ENCODE results near the gene REX1BD.

Gene REX1BD

DNA sequence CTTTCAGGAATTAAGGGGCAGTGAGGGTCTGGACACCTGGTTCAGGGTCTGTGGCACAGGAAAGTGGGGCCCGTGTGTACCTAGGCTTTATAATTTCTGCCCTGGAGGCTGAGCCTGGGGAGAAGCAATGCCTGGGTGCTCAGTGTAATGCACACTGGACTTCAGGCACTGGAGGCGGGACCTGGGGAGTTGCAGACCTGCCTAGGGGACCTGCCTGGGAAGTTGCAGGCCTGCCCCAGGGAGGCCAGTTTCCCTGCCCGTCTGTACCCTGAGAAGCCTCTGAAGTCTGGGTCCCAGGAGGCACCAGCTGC, 21.6 kb downstream of the REX1BD start:
- no peak overlapping the region for H3K27ac ChIP-seq
- no peak for TF ChIP-seq ZFX (IDR thresholded peaks at IDR 0.05; ENCODE audit: borderline replicate concordance)
- TF ChIP-seq, protein P1, sequence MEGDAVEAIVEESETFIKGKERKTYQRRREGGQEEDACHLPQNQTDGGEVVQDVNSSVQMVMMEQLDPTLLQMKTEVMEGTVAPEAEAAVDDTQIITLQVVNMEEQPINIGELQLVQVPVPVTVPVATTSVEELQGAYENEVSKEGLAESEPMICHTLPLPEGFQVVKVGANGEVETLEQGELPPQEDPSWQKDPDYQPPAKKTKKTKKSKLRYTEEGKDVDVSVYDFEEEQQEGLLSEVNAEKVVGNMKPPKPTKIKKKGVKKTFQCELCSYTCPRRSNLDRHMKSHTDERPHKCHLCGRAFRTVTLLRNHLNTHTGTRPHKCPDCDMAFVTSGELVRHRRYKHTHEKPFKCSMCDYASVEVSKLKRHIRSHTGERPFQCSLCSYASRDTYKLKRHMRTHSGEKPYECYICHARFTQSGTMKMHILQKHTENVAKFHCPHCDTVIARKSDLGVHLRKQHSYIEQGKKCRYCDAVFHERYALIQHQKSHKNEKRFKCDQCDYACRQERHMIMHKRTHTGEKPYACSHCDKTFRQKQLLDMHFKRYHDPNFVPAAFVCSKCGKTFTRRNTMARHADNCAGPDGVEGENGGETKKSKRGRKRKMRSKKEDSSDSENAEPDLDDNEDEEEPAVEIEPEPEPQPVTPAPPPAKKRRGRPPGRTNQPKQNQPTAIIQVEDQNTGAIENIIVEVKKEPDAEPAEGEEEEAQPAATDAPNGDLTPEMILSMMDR (IDR thresholded peaks at IDR 0.05) = no peak

DNA sequence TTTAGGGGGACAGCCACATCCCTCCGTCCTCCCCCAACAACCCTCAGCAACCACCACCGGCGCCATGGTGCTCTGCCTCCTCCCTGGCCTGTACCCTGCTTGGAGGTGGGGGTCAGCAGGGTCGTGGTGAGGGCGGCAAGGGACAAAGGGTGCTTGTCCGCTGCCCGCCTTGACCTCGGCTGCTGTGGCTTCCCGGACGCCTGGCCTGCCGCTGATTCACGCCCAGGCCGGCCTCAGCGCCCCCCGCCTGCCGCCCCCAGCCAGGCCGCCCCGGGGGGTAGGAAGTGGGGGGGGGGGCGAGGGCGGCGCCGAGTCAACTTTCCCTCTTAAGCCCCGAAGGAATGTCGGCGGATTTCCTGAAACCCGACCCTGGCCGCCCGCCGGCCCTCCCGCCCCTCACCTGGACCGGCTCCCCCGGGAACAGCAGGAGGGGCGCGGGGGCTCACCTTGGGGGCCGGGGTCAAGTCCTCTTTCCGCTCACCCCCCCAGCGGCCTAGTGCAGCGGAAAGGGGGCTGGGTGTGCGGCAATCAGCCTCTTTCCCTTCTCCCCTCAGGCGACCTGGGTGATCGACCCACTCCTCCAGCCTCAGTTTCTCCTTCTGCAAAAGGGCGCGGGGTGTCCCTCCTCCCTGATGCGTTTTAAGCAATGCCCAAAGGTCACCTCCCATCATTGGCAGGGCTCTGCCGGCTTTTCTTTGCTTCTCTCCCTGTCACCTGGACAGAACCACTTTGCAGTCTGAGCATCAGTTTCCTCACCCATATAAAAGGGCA, 22.1 kb downstream of the REX1BD start:
- TF ChIP-seq, protein P1 (IDR thresholded peaks at IDR 0.05) = no peak

DNA sequence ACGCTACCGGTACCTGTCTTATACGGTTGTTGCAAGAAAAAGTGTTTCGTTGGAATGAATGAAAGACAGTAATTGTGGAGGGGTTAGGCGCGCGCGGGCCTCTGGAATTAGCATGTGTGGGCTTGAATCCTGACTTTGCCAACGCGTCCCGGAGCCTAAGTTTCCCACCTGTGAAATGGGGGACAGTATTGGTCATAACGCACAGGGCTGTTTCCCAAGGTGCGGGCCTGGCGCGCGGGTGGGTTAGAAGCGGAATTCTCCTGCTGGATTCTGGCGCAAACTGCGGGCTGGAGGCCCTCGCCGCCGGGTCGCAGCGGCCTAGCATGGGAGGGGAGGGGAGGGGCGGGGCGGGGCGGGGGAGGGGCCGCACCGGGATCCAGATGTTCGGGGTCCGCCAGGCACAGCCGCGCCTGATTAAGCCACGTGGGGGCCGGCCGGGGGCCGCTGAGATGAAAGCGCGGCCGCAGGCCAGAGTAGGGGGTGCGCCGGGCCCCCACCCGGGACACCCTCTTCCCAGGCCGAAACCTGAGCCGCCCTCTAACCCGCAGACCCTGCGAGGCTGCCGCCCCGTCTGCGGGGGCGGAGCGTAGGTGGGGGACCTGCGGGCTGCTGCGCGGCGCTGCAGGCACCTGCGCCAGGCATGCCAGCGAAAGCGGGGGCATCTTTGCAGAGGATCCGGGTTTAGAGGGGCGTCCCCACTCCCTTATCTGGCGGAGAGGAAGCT, 22.9 kb downstream of the REX1BD start:
- TF ChIP-seq, protein P1 (IDR thresholded peaks at IDR 0.05) = no peak
- TF ChIP-seq ZFX (IDR thresholded peaks at IDR 0.05; ENCODE audit: borderline replicate concordance) = no peak
- H3K27ac ChIP-seq = no peak overlapping the region

More for the DNA sequence above, 22.1 kb downstream of the REX1BD start:
- H3K27ac ChIP-seq = no peak overlapping the region

DNA sequence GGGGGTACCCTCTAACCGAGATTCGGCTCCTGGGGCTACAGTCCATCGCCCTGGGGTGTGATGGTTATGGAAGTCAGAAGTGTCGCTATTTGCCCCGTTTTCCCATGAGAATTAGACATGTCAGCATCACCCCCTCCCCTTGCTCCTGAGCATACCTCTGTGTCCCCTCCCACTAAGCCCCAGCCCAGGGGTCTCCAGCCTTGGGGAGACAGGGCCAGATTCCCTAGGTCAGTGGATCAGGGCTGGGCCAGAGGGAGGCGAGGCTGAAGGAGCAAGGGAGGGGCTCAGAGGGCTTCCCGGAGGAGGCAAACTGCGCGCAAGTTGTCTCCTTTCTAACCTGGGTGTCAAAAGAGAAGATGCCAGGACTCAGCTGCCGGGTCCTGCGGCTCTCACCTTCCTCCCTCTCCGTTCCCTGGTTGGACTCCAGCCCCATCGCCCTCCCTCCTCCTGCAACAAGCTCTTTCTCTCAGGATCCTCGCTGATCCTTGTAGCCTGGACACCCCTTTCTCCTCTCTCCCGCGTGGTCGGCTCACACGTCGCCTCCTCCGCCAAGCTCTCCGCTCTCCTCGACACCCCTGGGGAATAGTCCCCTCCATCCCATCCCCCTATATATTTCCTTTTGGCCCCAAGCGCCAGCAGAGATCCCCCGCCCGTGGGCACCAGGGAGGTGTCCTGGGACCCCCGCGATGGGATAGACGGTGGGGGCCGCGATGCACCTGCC, 23.6 kb downstream of the REX1BD start:
- no peak overlapping the region for H3K27ac ChIP-seq
- TF ChIP-seq, protein P1 (IDR thresholded peaks at IDR 0.05) = no peak
- no peak for TF ChIP-seq ZFX (IDR thresholded peaks at IDR 0.05; ENCODE audit: borderline replicate concordance)

DNA sequence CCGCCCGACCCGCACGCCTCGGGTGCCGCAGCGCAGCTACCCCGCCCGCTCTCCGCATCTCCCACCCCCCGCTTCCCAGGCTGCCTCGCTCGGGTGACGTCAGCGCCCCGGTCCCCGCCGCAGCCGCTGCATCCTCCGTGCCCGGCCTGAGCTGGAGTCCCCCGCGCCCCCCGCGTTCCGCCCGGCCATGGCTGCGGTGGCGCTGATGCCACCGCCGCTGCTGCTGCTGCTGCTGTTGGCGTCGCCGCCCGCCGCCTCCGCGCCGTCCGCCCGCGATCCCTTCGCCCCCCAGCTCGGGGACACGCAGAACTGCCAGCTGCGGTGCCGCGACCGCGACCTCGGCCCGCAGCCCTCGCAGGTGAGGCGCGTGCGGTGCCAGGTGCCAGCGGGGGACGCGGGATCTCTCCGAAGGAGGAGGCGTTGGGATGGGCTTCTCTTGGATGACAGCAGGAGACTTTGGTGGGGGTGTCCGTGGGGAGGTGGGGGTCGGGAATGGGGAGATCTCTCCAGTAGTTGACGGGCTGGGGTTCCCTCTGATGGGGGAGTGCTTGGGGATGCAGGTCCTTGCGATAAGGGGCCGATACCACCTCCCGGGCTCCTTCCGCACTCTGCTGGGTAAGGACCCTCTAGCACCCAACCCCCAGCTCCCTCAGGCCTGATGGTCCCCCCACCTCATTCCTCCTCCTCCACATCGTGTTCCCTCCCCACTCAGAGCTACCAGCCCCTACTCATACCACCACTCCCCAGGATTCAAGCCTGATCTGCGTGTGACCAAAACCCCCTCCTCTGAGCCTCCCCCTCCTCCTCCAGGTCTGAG, 24.4 kb downstream of the REX1BD start, which contains the start of gene TMEM59L:
Gene TMEM59L (plus strand): TSS at position 99 of the 817 bp plus-strand sequence. CDS start 89 bp downstream, at position 188.
- TF ChIP-seq, protein P1 (IDR thresholded peaks at IDR 0.05) = no peak
- TF ChIP-seq ZFX (IDR thresholded peaks at IDR 0.05; ENCODE audit: borderline replicate concordance) = no peak
- H3K27ac ChIP-seq = no peak within 1 kb of the TSS

DNA sequence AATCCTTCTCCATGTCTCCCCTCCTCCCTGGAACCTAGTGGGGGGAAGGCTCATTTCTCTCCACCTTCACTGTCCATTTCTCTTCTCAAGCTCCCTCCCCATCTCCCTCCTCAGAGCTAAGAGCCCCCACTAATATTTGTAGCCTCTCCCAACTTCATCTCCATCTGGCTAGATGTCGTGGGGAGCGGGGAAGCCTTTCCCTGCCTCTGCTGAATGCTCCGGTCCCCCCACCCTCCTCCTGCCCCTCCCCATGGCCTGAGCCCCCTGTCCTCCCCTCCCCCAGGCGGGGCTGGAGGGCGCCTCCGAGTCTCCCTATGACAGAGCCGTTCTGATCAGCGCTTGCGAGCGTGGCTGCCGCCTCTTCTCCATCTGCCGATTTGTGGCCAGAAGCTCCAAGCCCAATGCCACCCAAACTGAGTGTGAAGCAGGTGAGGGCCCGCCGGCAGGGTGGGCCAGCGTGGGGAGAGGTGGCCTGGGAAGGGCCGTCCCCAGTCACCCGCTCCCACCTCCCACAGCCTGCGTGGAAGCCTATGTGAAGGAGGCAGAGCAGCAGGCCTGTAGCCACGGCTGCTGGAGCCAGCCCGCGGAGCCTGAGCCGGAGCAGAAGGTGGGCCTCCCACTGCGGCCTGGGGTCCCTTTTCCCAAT, 25.1 kb downstream of the REX1BD start:
- no peak overlapping the region for H3K27ac ChIP-seq
- TF ChIP-seq, protein P1 (IDR thresholded peaks at IDR 0.05) = no peak
- TF ChIP-seq ZFX (IDR thresholded peaks at IDR 0.05; ENCODE audit: borderline replicate concordance) = no peak
